Measurements from ENCODE around the gene ARHGDIB.

ARHGDIB gene

DNA sequence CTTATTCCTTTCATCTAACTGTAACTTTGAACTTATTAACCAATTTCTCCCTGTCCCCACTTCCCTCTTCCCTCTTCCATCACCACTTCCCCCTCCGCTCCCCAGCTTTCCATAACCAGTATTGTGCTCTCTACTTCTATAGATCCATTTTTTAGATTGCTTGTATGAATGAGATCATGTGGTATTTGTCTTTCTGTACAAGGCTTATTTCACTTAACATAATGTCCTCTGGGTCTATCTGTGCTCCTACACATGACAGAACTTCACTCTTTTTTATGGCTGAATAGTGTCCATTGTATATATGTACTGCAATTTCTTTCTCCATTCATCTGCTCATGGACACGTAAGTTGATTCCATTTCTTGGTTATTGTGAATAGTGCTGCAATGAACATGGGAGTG is 37.5 kb downstream of the ARHGDIB start:
- DNase-seq = no peak

- no peak for DNase-seq
These were observed 40.2 kb downstream of the ARHGDIB start for GRCh38 chr12:14921218-14921617.

GRCh38 chr12:14920475-14921126 is 40.8 kb downstream of the ARHGDIB start:
- DNase-seq = no peak

- no peak for DNase-seq
These were observed 41.9 kb downstream of the ARHGDIB start for GRCh38 chr12:14919455-14919854.

- no peak for DNase-seq
These were observed 45.7 kb downstream of the ARHGDIB start for GRCh38 chr12:14915736-14916135.

DNA sequence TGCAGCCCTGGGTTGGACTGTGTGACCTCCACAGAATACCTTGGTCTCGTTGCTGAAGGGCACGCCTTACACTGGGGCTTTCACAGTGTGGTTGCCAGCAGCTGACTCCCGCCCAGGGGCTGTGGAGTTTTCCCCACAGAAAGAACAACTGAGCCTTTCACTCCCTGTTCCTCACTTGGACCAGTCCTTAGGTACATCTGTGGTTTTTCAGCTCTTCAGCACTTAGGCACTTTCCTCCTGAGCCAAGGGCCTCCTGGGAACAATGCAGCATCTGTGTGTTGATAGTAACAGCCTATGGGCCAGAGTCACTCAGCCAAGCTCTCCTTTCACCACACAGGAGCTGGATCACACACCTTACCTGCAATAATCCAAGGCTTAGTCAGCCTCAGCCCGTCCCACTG is 48.0 kb downstream of the ARHGDIB start:
- peak; percentile 63 for DNase-seq

GRCh38 chr12:14911131-14911530 is 50.3 kb downstream of the ARHGDIB start:
- DNase-seq = no peak

- DNase-seq = no peak
These were observed 51.1 kb downstream of the ARHGDIB start for GRCh38 chr12:14910090-14910915.

DNA sequence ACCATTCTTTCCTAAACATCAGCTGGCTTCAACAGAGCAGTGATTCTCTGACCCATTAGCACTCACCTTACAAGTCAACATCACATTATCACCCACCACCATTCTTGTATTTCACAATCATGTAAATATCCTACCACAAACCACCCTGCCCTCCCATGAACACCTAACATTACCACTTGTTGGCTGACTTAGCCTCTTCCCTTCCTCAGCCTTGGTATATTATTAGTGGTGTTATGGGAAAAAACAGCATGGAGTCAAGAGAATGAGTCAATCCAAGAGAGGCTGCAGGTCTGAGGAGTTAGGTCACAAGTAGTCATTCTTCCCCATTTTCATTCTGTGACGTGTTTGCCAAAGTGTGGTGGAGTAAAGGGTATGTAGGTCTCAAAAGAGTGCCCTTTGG is 53.4 kb downstream of the ARHGDIB start:
- DNase-seq = no peak

DNA sequence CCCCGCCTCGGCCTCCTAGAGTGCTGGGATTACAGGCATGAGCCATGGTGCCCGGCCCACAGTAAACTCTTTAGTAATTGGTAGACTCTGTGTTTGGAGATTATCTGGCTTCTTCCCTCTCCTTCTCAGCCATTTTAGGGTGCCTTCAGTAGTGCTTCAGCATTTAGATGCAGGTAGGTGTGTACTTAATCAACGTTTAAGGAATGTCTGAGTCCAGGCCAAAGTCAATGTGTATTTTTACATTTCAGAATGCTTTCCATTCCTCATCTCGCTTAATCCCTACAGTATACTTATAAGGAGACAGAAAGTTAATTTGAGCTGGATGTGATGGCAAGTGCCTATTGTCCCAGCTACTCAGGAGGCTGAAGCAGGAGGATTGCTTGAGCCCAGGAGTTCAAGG is 55.3 kb downstream of the ARHGDIB start:
- DNase-seq = no peak

GRCh38 chr12:14905269-14906004 is 56.0 kb downstream of the ARHGDIB start:
- no peak for DNase-seq

GRCh38 chr12:14904854-14905253 is 56.5 kb downstream of the ARHGDIB start:
- no peak for DNase-seq

DNA sequence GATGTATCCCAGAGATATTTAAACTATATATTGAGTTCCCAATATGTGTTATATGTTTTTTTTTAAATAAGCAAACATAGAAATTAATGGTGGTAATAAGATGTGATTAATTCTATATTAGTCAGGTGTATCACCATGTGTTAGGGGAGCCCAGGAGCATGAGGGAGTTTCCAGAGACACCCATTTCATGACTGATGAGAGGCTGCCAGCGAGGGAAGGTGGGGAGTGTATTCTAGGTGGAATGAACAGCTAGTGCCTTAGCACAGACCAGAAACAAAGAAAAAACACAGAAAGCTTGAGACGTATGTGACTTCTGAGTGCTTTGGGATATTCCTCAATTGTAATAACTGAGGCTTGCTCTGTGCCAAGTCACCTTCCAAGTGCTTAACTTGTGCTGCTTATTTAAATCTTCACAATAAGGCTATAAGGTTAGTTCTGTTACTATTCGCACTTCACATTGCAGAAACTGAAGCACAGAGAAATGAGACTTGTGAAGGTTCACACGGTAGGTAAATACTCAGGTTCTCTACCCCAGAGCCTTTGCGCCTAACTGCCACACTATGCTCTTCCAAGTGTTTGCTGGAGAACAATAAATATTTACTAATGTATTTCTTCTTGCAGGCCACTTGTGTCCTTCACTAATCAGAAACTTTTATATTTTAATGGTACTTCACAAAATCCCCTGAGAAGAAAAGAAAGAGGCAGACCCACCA is 57.9 kb downstream of the ARHGDIB start:
- no peak for DNase-seq

DNA sequence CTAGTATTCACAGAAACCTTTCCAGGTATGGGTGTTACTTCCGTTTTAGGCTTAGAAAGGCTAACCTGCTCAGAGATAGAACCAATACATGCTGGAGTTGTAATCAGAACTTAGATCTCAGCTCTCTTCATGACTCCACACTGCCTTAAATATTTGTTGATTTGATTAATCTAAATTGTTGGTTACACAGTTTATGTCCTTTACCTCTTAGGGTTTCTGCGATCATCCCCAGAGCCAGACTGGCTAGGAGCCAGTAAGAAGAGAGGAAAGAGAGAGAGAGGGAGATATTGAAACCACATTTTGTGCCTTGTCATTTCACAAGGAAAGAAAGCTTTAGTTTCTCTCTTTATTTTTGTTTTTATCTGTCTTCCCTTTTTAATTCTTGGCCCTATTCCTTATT is 58.9 kb downstream of the ARHGDIB start:
- no peak for DNase-seq

DNA sequence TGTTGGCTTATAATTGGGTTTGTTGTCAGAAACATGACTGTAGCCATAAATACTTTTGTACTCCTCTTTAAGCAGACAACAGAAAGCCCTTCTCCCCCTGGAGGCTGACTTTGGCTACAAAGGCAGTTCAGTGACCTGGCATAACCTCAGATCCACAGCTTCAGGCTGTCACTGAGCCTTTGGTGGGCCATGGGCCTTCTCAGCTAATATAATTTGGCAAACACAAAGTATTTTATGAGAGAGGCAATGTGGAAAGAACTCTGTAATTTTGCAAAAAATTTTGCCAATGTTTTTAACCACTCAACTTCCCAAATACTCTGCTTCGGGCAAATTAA is 60.2 kb downstream of the ARHGDIB start:
- no peak for DNase-seq

GRCh38 chr12:14900521-14901227 is 60.7 kb downstream of the ARHGDIB start:
- DNase-seq = no peak

DNA sequence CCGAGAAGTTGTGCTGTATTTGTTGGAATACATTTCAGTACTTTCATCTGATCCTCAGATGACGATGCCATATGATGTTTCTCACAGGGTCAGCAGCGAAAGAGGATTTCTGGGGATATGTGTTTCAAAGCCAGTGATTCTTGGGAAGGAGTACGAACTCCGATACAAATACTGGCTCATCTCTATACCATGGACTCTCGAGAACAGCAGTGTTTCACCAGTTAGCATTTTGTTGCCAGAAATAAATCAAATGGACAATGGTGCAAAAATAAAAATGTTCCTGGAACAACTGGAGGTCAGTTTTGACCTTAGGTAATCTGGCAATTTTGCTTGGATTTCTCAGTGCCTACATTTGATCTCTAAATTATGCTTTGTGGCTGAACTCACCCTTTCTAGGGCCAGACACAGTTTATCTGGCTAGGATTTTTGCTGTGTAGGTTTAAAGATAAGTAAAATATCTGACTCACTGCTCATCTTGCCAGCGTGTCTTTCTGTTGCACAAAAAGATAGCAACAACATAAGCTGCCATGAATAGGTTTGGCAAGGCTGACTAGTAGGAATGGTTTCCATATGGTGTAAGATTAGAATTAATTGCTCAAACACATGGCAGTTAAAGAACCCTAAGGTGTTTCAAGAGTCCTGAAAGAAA is 64.8 kb downstream of the ARHGDIB start:
- DNase-seq = peak; percentile 54

GRCh38 chr12:14893506-14894250 is 67.7 kb downstream of the ARHGDIB start:
- DNase-seq = peak; percentile 67

GRCh38 chr12:14892726-14893505 is 68.5 kb downstream of the ARHGDIB start:
- peak; percentile 63 for DNase-seq
